Small intestine (tissue), 7 donors: ENCODE measurements around the gene SEMA3D. TPM values are rescaled to one million over a fixed set of nuclear protein-coding genes. Genes with fewer than 3 reads are reported as not detected.

Experiments used
- DNase-seq, 2 donors: peaks; one replicate each; pipeline versions ENCODE4 v3.0.0 to v3.0.0-alpha.2; 2013
- FAIRE-seq: peaks from 2 replicates; lab custom pipeline; 2012; peaks lifted over from hg19 to GRCh38; lab: Jason Lieb, UNC
- H3K27ac ChIP-seq, 3 donors: one replicate each; pipeline ENCODE4 v1.5.1; 2013; ENCODE audit warnings: low read length in 2 of 3, mild to moderate bottlenecking in 2 of 3, control low read depth in 1 of 3, inconsistent platforms in 1 of 3, low read depth in 1 of 3, moderate library complexity in 1 of 3
- H3K27me3 ChIP-seq, 3 donors: one replicate each; pipeline ENCODE4 v1.6.1; 2013; ENCODE audit warnings: low read length in 3 of 3, inconsistent platforms in 1 of 3; ENCODE audit not compliant: control insufficient read depth in 3 of 3, insufficient read depth in 3 of 3
- H3K36me3 ChIP-seq, 3 donors: one replicate each; pipeline ENCODE4 v1.6.1; 2013; ENCODE audit warnings: low read length in 3 of 3, inconsistent platforms in 1 of 3, low read depth in 1 of 3, mild to moderate bottlenecking in 1 of 3, moderate library complexity in 1 of 3; ENCODE audit not compliant: control insufficient read depth in 3 of 3, insufficient read depth in 2 of 3
- H3K4me1 ChIP-seq, 3 donors: one replicate each; pipeline ENCODE4 v1.6.1; 2013; ENCODE audit warnings: low read length in 2 of 3, inconsistent platforms in 1 of 3, low read depth in 1 of 3, mild to moderate bottlenecking in 1 of 3, moderate library complexity in 1 of 3; ENCODE audit not compliant: control insufficient read depth in 3 of 3, insufficient read depth in 2 of 3
- H3K4me3 ChIP-seq, 3 donors: one replicate each; pipeline ENCODE4 v1.5.1; 2013; ENCODE audit warnings: low read length in 3 of 3, control low read depth in 1 of 3, inconsistent platforms in 1 of 3, low read depth in 1 of 3, mild to moderate bottlenecking in 1 of 3, moderate library complexity in 1 of 3
- H3K9me3 ChIP-seq, 2 donors: one replicate each; pipeline ENCODE4 v1.6.1; 2013; ENCODE audit warnings: low read depth in 1 of 2, low read length in 1 of 2; ENCODE audit not compliant: control insufficient read depth in 2 of 2, insufficient read depth in 1 of 2
- WGBS, 3 donors: extraction: QIAGEN DNeasy Blood & Tissue Kit; methylation state at CpG; one replicate each; pipeline ENCODE4 v1.1.7; 2013; 5-methylcytosine and 5-hydroxymethylcytosine counted together
- polyA plus RNA-seq, 4 donors: library from polyadenylated mRNA; stranded (reverse) in 3 of 4; unstranded in 1 of 4; fragments of 200-250 nt in 3 of 4; fragments of 120-200 nt in 1 of 4; gene quantifications; one replicate each; pipeline versions ENCODE4 v1.2.1 to v1.2.3, GENCODE V29; 2013
- donor health status: healthy with polysubstance abuse.
- donor health status: control.
- donor health status: control.
- donor health status: Bipolar disorder and iron deficiency.
- donor health status: healthy.

Gene SEMA3D
- polyA plus RNA-seq, 4 donors = 0.27 to 6.9 (median 0.95) TPM; not detected in 1

DNA sequence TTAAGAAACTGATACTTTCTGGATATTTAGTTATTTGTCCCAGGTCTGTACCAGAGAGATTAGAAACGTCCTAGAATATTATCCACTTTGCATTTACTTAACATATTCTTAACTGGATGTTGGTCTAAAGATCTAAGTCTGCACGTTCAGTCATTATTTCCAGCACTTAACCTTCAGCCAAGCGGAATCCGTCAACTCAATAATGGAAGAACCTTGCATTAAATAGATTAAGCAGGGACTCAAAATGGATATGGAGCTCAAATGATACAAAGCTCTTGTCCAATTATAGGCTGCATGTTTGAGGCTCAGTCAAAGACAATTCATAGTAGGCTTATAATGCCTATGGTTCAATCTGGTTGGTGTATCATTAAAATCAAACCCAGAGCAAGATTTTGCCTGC is 162.9 kb downstream of the SEMA3D start:
- no peaks in the 10 kb centered on the region for H3K9me3 ChIP-seq
- 68 to 79% (median 76%) methylated on average over 4 of the region's 4 CpGs for WGBS, 3 donors
- H3K27ac ChIP-seq = no peak overlapping the region
- H3K4me3 ChIP-seq = no peak overlapping the region
- no peak for DNase-seq
- FAIRE-seq = no peak
- H3K27me3 ChIP-seq = no peaks in the 10 kb centered on the region
- H3K4me1 ChIP-seq = no peaks in the 10 kb centered on the region
- no peaks in the 10 kb centered on the region for H3K36me3 ChIP-seq

DNA sequence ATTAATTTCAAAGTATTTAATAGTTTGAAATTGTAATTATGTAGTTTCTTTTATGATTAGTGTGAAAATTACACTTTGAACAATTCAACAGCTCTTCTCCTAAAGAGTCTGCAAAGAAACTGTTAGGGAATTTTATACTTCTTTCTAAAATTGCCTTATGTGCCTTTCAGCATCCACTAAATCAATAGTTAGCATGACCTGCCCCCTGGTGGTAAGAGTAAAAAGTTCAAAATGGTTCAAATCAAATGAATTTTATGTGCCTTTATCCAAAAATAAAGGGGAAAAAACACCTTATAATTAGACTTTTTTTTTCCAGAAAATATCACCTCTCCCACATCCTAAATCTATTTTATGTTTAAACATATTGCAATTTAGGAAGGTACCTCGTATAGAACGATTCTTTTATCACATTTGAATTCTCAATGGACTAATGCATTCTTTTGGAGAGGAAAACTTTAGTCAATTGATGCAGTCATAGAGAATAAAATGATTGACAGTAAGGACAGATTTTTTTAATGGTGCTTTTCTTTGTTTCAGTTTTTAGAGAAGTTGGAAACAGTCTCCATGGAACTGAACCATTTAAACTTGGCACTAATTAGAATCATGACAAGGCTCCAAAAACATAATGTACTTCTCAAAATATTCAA is 163.7 kb downstream of the SEMA3D start:
- Histone ChIP-seq H3K27ac (no peak overlapping the region), H3K27me3 (no peaks in the 10 kb centered on the region), H3K4me1 (no peaks in the 10 kb centered on the region), H3K9me3 (no peaks in the 10 kb centered on the region), H3K4me3 (no peak overlapping the region), H3K36me3 (no peaks in the 10 kb centered on the region)
- peak; percentile 57 for FAIRE-seq
- DNase-seq = peak; percentile 42 to 47
- 19 to 30% (median 27%) methylated on average over 2 of the region's 2 CpGs for WGBS, 3 donors

DNA sequence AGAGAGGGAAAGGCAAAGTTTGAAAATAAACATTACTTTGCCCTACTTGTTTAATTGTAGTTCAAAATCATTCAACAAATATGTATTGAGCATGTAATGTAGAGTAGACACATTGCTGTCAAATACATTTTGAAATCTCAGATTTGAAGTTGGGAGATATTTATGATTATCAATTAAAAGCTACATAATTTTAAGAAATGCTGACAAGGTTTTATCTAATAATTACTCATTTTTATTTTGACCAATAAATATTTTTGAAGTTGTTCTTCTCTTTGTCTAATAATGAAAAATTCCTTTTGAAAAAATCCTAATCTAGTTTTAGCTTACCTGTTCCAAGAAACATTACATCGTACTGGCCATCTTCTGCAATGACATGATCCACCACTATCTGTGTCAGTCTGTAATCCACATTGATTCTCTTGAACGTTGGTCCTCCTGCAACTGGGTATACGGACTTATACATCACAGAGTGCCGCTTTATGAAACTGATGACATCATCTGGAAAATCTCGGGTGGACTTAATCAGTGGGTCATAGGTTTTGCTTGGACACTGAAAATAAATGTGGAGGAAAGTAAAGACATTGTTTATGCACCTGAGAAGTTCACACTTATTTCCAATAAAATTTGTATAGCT is 164.7 kb downstream of the SEMA3D start:
- FAIRE-seq (no peak), DNase-seq (no peak)
- Histone ChIP-seq H3K27me3 (no peaks in the 10 kb centered on the region), H3K9me3 (no peaks in the 10 kb centered on the region), H3K4me3 (no peak overlapping the region), H3K27ac (no peak overlapping the region), H3K36me3 (no peaks in the 10 kb centered on the region), H3K4me1 (no peaks in the 10 kb centered on the region)
- WGBS, 3 donors = 63 to 74% (median 68%) methylated on average over 5 of the region's 5 CpGs

DNA sequence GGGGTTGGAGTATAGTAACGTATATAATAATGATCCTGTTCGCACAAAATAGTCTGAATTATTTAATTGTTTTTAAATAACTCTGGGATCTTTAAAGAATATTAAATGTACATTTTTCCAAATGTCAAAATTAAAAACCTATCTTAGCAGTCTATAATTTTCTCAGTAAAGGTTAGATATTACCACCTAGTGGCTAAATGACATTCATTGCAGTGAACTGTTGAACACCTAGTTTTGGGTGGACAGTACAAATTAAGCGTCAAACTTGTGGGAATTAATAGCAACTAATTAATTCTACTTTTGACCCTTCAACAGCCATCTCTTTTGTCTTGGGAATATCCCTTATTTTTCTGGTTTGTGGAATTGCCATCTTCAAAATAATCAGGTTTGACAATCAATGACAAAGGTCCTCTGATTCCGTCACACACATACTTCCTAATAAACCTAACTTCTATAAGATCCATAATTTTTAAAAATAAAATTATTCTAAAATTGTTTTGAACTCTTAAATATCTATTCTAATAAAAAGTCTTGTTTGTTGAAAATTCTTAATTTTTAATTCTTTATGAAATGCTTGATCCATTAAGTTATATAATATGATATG is 165.7 kb downstream of the SEMA3D start:
- no peak overlapping the region for H3K4me3 ChIP-seq
- H3K27me3 ChIP-seq = no peaks in the 10 kb centered on the region
- peak in 1 of 2 donors; percentile 13 for DNase-seq
- H3K27ac ChIP-seq = no peak overlapping the region
- FAIRE-seq = peak; percentile 64
- no peaks in the 10 kb centered on the region for H3K9me3 ChIP-seq
- WGBS, 3 donors = 84% methylated on average over 4 of the region's 4 CpGs
- no peaks in the 10 kb centered on the region for H3K36me3 ChIP-seq
- H3K4me1 ChIP-seq = no peaks in the 10 kb centered on the region

DNA sequence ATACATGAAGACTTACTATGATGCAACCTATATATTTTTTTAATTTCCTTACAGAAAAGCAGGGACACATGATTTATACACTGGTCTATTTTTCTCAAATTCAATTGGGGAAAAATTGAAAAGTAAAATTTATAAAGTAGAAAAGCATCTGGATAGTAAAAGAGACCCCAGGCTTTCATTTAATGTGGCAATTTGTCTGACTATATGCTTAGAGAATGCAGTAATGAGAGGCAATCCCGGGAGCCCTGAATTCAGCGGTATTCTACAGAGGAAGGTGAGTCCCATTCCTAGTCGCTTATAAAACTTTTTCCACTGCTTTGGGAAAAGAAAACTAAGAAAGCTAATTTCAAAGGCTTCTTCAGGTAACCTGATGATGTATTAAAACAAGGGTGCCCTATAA is 167.1 kb downstream of the SEMA3D start:
- FAIRE-seq (no peak), DNase-seq (no peak)
- H3K4me3 ChIP-seq = no peak overlapping the region

DNA sequence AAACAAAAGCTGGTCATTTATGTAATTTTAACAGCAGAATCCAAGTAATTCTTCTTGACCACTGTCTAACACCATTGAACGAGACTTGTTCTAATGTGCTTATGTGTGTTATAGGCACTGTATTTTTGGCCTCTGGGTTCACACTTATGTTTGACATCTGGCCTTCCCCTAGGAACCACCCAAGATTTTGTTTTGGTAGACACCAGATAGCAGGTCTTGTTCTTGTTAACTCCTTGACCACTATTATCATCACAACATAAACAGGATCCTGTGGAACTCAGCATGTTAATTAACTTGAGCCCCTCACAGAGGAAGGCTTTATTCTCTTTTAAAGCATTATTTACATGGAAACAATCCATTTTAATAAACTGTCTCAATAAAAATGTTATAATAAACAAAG is 167.7 kb downstream of the SEMA3D start:
- no peaks in the 10 kb centered on the region for H3K4me1 ChIP-seq
- 88 to 92% (median 92%) methylated on average over 1 of the region's 1 CpG for WGBS, 3 donors
- DNase-seq (no peak), FAIRE-seq (no peak)
- H3K4me3 ChIP-seq = no peak overlapping the region
- H3K9me3 ChIP-seq = no peaks in the 10 kb centered on the region
- no peak overlapping the region for H3K27ac ChIP-seq
- H3K36me3 ChIP-seq = no peaks in the 10 kb centered on the region
- H3K27me3 ChIP-seq = no peaks in the 10 kb centered on the region

More for the DNA sequence above, 167.1 kb downstream of the SEMA3D start:
- H3K27ac ChIP-seq = no peak overlapping the region
- H3K9me3 ChIP-seq = no peaks in the 10 kb centered on the region
- 92 to 95% (median 95%) methylated on average over 3 of the region's 3 CpGs for whole genome bisulfite sequencing, 3 donors
- H3K27me3 ChIP-seq = no peaks in the 10 kb centered on the region
- H3K4me1 ChIP-seq = no peaks in the 10 kb centered on the region
- H3K36me3 ChIP-seq = no peaks in the 10 kb centered on the region

DNA sequence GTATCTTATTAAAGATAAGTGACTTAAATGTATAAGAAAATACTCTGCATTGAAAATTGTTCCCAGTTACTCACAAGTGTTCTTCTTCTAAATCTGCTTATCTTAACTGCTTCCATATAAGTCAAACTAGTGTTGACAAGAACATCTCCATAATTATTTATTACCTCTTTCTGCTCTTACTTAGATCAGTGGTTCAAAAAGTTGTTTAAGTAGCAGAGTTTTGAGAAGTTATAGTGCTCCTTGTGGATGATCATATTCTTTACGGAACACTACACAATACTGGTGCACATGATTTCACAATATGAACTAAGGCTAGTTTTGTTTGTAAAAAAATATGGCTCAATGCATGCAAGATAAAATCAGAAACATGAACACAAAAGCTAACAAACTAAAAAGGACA is 168.4 kb downstream of the SEMA3D start:
- no peaks in the 10 kb centered on the region for H3K9me3 ChIP-seq
- H3K27me3 ChIP-seq = no peaks in the 10 kb centered on the region
- no peaks in the 10 kb centered on the region for H3K36me3 ChIP-seq
- no peak overlapping the region for H3K4me3 ChIP-seq
- WGBS, 3 donors = 88 to 96% (median 93%) methylated on average over 1 of the region's 1 CpG
- no peak overlapping the region for H3K27ac ChIP-seq
- DNase-seq (no peak), FAIRE-seq (no peak)
- H3K4me1 ChIP-seq = no peaks in the 10 kb centered on the region

DNA sequence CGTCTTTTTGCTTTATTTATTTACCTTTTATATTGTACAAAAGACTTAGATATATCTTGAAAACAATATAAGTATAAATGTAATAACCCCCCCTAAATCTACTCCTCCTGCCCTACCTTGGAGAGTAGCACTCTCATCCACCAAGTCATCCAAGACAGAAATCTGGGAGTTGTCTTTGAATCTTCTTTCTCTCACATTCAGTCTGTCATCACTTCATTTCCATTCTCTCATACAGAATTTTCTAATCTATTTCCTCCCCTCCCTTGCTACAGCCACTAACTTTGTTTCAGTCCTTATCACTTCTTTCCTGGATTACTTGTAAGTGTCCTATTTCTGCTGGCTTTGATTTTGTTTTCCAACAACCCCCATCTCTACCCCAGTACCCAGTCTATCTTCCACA is 170.6 kb downstream of the SEMA3D start:
- Histone ChIP-seq H3K4me1 (no peaks in the 10 kb centered on the region), H3K27ac (no peak overlapping the region), H3K4me3 (no peak overlapping the region), H3K27me3 (no peaks in the 10 kb centered on the region), H3K9me3 (no peaks in the 10 kb centered on the region), H3K36me3 (no peaks in the 10 kb centered on the region)
- no peak for DNase-seq
- no peak for FAIRE-seq
- WGBS, 3 donors = 86 to 95% (median 93%) methylated on average over 1 of the region's 1 CpG
